SU-DHL-6 (cell line): ENCODE measurements around the gene KATNAL1.

Experiments
- H2AFZ ChIP-seq: fragments of 200-600 bp; sonication (generic); 2 replicates; pipeline ENCODE4 v1.6.1; 2014; ENCODE audit warnings: low read depth, mild to moderate bottlenecking, moderate library complexity, mixed read lengths, antibody characterized with exemption, low read length; ENCODE audit not compliant: severe bottlenecking
- H3F3A ChIP-seq: fragments of 200-600 bp; shearing (Covaris generic); 2 replicates; pipeline ENCODE4 v1.6.0; 2016; ENCODE audit warnings: antibody characterized with exemption, mild to moderate bottlenecking; ENCODE audit not compliant: insufficient read depth
- H3K27ac ChIP-seq: fragments of 200-600 bp; sonication (generic); 2 replicates; pipeline ENCODE4 v1.5.1; 2016; ENCODE audit warnings: low read depth, mild to moderate bottlenecking, low read length, moderate library complexity, mixed read lengths
- H3K27me3 ChIP-seq: fragments of 200-600 bp; sonication (generic), shearing (Covaris generic); 2 replicates; pipeline ENCODE4 v1.6.0; 2014; ENCODE audit warnings: mild to moderate bottlenecking, low read length
- H3K36me3 ChIP-seq: fragments of 200-600 bp; sonication (generic); 2 replicates; pipeline ENCODE4 v1.6.1; 2014; ENCODE audit warnings: mild to moderate bottlenecking, low read length, mixed read lengths
- H3K4me2 ChIP-seq: fragments of 300-600, 200-600 bp; shearing (Covaris generic), sonication (generic); 2 replicates; pipeline ENCODE4 v1.6.0; 2014; ENCODE audit warnings: low read length, low read depth, mild to moderate bottlenecking; ENCODE audit not compliant: poor library complexity, severe bottlenecking
- H3K4me3 ChIP-seq: fragments of 200-600 bp; sonication (generic); 2 replicates; pipeline ENCODE4 v1.5.1; 2014; ENCODE audit warnings: antibody characterized with exemption, low read length, mild to moderate bottlenecking, mixed read lengths; ENCODE audit not compliant: insufficient read depth, poor library complexity, severe bottlenecking
- H3K79me2 ChIP-seq: fragments of 200-600 bp; sonication (generic); 2 replicates; pipeline ENCODE4 v1.6.1; 2014; ENCODE audit warnings: mild to moderate bottlenecking, low read length, moderate library complexity; ENCODE audit not compliant: insufficient read depth
- H3K9ac ChIP-seq: fragments of 200-600 bp; sonication (generic); 2 replicates; pipeline ENCODE4 v1.7.0; 2014; ENCODE audit warnings: mild to moderate bottlenecking, low read length
- H3K9me2 ChIP-seq: fragments of 200-600 bp; sonication (generic); replicated peaks from 2 replicates; pipeline ENCODE4 v1.6.1; 2014; ENCODE audit warnings: low read length; ENCODE audit not compliant: insufficient read depth
- H3K9me3 ChIP-seq: fragments of 200-600 bp; sonication (generic); 2 replicates; pipeline ENCODE4 v1.6.1; 2014; ENCODE audit warnings: low read length, mixed read lengths; ENCODE audit not compliant: insufficient read depth
- H4K20me1 ChIP-seq: fragments of 200-600 bp; sonication (generic); 2 replicates; pipeline ENCODE4 v1.6.1; 2014; ENCODE audit warnings: low read depth, mild to moderate bottlenecking, antibody characterized with exemption, low read length, moderate library complexity, mixed read lengths
- EZH2phosphoT487 ChIP-seq: fragments of 200-600 bp; sonication (generic), shearing (Covaris generic); conservative IDR thresholded peaks from 2 replicates; pipeline ENCODE4 v1.6.1; 2018; ENCODE audit warnings: mild to moderate bottlenecking, antibody characterized with exemption, low read length, moderate library complexity, mixed read lengths
- TF ChIP-seq, protein P1 (sequence below): fragments of 200-600 bp; sonication (generic); IDR thresholded peaks from one replicate; pipeline ENCODE4 v1.5.1; 2017; ENCODE audit warnings: antibody characterized with exemption, mild to moderate bottlenecking, low read length, moderate library complexity; ENCODE audit not compliant: insufficient read depth, poor library complexity, severe bottlenecking

The KATNAL1 gene

GRCh38 chr13:30301827-30302226 lies 5.5 kb downstream of the KATNAL1 start:
- Histone ChIP-seq H3K4me2 (no peak overlapping the region), H3K9ac (no peak overlapping the region), H3K27ac (no peak overlapping the region)

DNA sequence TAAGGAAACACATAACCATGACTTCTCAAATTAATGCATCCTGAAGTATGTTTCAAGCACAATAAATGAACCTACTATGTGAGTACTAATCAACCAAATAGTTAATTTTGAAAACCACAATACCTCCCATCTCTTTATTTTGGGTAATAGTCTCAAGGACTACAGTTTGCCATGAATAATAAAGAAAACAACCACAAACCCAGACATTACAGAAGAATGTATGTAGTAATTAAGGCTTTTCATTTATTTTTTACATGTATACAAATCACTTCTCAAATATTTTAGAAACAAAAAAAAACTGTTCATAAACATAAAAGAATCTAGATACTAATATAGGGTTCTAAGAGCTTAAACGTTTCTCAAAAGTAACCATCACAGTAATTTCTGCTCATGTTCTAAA lies 6.8 kb downstream of the KATNAL1 start:
- no peaks in the 10 kb centered on the region for H3K27me3 ChIP-seq
- H3K4me2 ChIP-seq = no peak overlapping the region
- no peak overlapping the region for H3K9ac ChIP-seq
- H3F3A ChIP-seq = peaks cover 11% of the 10 kb centered on the region; the same call in 1 of the 2 replicates
- 0 out of 2 replicates have a peak, but pooled peaks cover 2% of the 10 kb centered on the region for H3K36me3 ChIP-seq
- H2AFZ ChIP-seq = no peak overlapping the region
- no peaks in the 10 kb centered on the region for H4K20me1 ChIP-seq
- no peaks in the 10 kb centered on the region for H3K9me3 ChIP-seq
- no peak overlapping the region for H3K27ac ChIP-seq
- H3K79me2 ChIP-seq = peaks cover 92% of the 10 kb centered on the region
- TF ChIP-seq, protein P1, sequence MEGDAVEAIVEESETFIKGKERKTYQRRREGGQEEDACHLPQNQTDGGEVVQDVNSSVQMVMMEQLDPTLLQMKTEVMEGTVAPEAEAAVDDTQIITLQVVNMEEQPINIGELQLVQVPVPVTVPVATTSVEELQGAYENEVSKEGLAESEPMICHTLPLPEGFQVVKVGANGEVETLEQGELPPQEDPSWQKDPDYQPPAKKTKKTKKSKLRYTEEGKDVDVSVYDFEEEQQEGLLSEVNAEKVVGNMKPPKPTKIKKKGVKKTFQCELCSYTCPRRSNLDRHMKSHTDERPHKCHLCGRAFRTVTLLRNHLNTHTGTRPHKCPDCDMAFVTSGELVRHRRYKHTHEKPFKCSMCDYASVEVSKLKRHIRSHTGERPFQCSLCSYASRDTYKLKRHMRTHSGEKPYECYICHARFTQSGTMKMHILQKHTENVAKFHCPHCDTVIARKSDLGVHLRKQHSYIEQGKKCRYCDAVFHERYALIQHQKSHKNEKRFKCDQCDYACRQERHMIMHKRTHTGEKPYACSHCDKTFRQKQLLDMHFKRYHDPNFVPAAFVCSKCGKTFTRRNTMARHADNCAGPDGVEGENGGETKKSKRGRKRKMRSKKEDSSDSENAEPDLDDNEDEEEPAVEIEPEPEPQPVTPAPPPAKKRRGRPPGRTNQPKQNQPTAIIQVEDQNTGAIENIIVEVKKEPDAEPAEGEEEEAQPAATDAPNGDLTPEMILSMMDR = no peak
- TF ChIP-seq EZH2phosphoT487 = no peak
- no peak overlapping the region for H3K4me3 ChIP-seq
- H3K9me2 ChIP-seq = no peaks in the 10 kb centered on the region

More at GRCh38 chr13:30301827-30302226, 5.5 kb downstream of the KATNAL1 start:
- Histone ChIP-seq H3K4me3 (no peak overlapping the region), H3K79me2 (peaks cover 93% of the 10 kb centered on the region), H3K9me2 (no peaks in the 10 kb centered on the region), H3K9me3 (no peaks in the 10 kb centered on the region), H2AFZ (no peak overlapping the region), H4K20me1 (no peaks in the 10 kb centered on the region), H3K36me3 (0 out of 2 replicates have a peak, but pooled peaks cover 2% of the 10 kb centered on the region), H3F3A (peaks cover 16% of the 10 kb centered on the region; the same call in 1 of the 2 replicates), H3K27me3 (no peaks in the 10 kb centered on the region)
- no peak for TF ChIP-seq EZH2phosphoT487
- TF ChIP-seq, protein P1 = no peak

DNA sequence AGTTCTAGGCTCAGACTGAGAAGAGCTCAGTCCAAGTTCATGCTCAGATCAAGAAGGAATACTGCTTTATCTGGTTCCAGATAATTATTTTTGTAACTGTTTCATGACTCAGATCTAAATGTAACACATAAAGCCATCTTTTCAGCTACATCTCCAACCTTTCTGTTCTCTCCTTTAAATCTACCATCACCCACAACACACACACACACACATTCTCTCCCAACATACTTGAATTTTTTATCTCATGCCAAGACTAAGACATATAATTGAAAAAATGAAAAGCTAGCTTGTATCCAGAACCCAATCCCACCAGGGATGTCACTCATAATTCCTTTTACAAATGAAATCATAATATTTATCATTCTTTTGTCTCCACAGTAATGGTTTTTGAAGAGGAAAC lies 7.6 kb downstream of the KATNAL1 start:
- H3K79me2 ChIP-seq = peaks cover 92% of the 10 kb centered on the region

More for the DNA sequence above, 7.6 kb downstream of the KATNAL1 start:
- 0 out of 2 replicates have a peak, but pooled peaks cover 2% of the 10 kb centered on the region for H3K36me3 ChIP-seq
- TF ChIP-seq, protein P1 = no peak
- no peak for TF ChIP-seq EZH2phosphoT487
- H3K4me3 ChIP-seq = no peak overlapping the region
- H3K9me2 ChIP-seq = no peaks in the 10 kb centered on the region
- no peak overlapping the region for H2AFZ ChIP-seq
- peaks cover 11% of the 10 kb centered on the region; the same call in 1 of the 2 replicates for H3F3A ChIP-seq
- no peaks in the 10 kb centered on the region for H3K9me3 ChIP-seq
- H4K20me1 ChIP-seq = no peaks in the 10 kb centered on the region
- H3K9ac ChIP-seq = no peak overlapping the region
- no peak overlapping the region for H3K4me2 ChIP-seq
- H3K27ac ChIP-seq = no peak overlapping the region
- H3K27me3 ChIP-seq = no peaks in the 10 kb centered on the region
